LNCAP (cell line): ENCODE measurements around the gene DOK4.

Source experiments
- CTCF ChIP-seq: fragments of 450-650 bp; IDR thresholded peaks from 2 replicates; pipeline ENCODE4 v1.5.1; 2017; ENCODE audit warnings: mild to moderate bottlenecking

DOK4 gene

GRCh38 chr16:57504001-57504400 lies 17.7 kb upstream of the DOK4 start:
- no peak for TF ChIP-seq CTCF

GRCh38 chr16:57503366-57503765 lies 17.1 kb upstream of the DOK4 start:
- no peak for TF ChIP-seq CTCF

GRCh38 chr16:57502048-57502775 lies 15.9 kb upstream of the DOK4 start:
- no peak for TF ChIP-seq CTCF

- no peak for TF ChIP-seq CTCF
Measured at GRCh38 chr16:57501492-57501891, 15.2 kb upstream of the DOK4 start.

GRCh38 chr16:57500578-57501111 lies 14.4 kb upstream of the DOK4 start:
- no peak for TF ChIP-seq CTCF

- no peak for TF ChIP-seq CTCF
Measured at GRCh38 chr16:57498031-57498430, 11.7 kb upstream of the DOK4 start.

GRCh38 chr16:57497121-57497520 lies 10.8 kb upstream of the DOK4 start:
- no peak for TF ChIP-seq CTCF
